ENCODE data around the gene SPRN.
"Not testable (repeated sequence)": the region's sequence is repeated elsewhere in the genome, so short reads cannot be mapped to it uniquely, and the experiment has no call there.

Gene SPRN

GRCh38 chr10:133384071-133384470 is 40.4 kb downstream of the SPRN start:
- no peak for DNase-seq

- DNase-seq: no peak
Measured at GRCh38 chr10:133383551-133383950, 40.9 kb downstream of the SPRN start.

GRCh38 chr10:133381036-133381435 is 43.4 kb downstream of the SPRN start:
- DNase-seq: no peak

GRCh38 chr10:133379801-133380666 is 44.4 kb downstream of the SPRN start:
- no peak for DNase-seq

GRCh38 chr10:133379152-133379800 is 45.1 kb downstream of the SPRN start, which contains the start of gene PAOX:
TSS of gene PAOX (plus strand) at chr10:133379262. CDS start at chr10:133379317, 55 bp downstream.
- DNase-seq: peak; percentile 70

- peak; percentile 60 for DNase-seq
Measured at GRCh38 chr10:133378251-133379096, 46.0 kb downstream of the SPRN start.

- no peak for DNase-seq
Measured at GRCh38 chr10:133377818-133378250, 46.6 kb downstream of the SPRN start.

GRCh38 chr10:133377025-133377817 is 47.2 kb downstream of the SPRN start:
- no peak for DNase-seq

- DNase-seq: not testable (repeated sequence)
Measured at GRCh38 chr10:133376183-133376582, 48.2 kb downstream of the SPRN start.

GRCh38 chr10:133375357-133376115 is 48.9 kb downstream of the SPRN start:
- no peak for DNase-seq

GRCh38 chr10:133373174-133374090 is 51.0 kb downstream of the SPRN start, which contains the start of gene ECHS1:
TSS of gene ECHS1 (minus strand) at chr10:133373354. CDS start at chr10:133373333, 21 bp downstream.
- DNase-seq: peak; percentile 93

- DNase-seq: no peak
Measured at GRCh38 chr10:133372507-133372906, 51.9 kb downstream of the SPRN start.

Data from stimulated activated CD4-positive, alpha-beta T cell treated with anti-CD3 and anti-CD28 coated beads, Interleukin-4, amount 100 ng/mL, for 24 hours (primary cell).